GM10847 (cell line): Measurements from ENCODE around the gene E2F6.

Experiments
- POLR2A ChIP-seq: IDR thresholded peaks from 2 replicates; pipeline ENCODE4 v1.6.1; 2011; ENCODE audit not compliant: insufficient read length; ENCODE audit errors: extremely low read depth

E2F6 gene

DNA sequence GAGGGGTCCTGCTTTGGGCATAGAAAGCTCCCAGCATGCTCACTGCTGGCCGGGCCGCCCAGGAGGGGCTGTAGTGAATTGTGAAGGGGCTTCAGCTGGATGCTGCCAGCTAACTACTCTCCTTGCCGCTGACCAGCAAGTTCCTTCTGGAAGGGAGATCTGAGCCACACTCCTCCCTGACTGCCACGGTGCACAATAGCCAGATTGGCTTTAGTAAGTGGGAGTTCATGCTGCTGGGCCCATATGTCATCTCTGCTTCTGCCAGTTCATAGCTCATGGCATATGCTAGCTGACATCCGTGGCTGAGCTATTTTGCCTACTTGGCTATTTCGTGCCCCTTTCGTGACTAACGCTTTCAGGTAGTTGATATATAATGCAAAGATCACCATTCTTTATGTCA, 69.9 kb downstream of the E2F6 start:
- TF ChIP-seq POLR2A = no peak

- TF ChIP-seq POLR2A = no peak
Measured at GRCh38 chr2:11395389-11395788, 70.6 kb downstream of the E2F6 start.
